WTC11 (cell line): Measurements from ENCODE around the gene STUM. TPM values are rescaled to one million over a fixed set of nuclear protein-coding genes. Genes with fewer than 3 reads are reported as not detected.

Experiments
- ATAC-seq: fragments of 200-7000 bp; cut with Tn5 transposase; 2 replicates; pipeline ENCODE4 v1.10.0; 2021; ENCODE audit warnings: mild to moderate bottlenecking, moderate library complexity
- CTCF ChIA-PET: fragments of 300-600 bp; sonication (Branson Sonifier 250); formaldehyde crosslinking; loops from one replicate; lab custom pipeline; 2021; ENCODE audit warnings: antibody characterized with exemption; lab: Charles Lee
- POLR2A ChIA-PET: fragments of 350-600 bp; sonication (Branson Sonifier 250); formaldehyde crosslinking; loops from one replicate; lab custom pipeline; 2021; ENCODE audit warnings: antibody characterized with exemption; lab: Charles Lee
- DNase-seq: peaks from one replicate; pipeline ENCODE4 v3.0.0; 2021; ENCODE audit warnings: low spot score
- H3K27ac Mint-ChIP-seq: 2 replicates; pipeline ENCODE4 v1.8.0; 2021; ENCODE audit warnings: mixed read lengths
- H3K27me3 Mint-ChIP-seq: 2 replicates; pipeline ENCODE4 v1.8.0; 2021; ENCODE audit warnings: low read depth, mild to moderate bottlenecking, moderate library complexity, mixed read lengths
- H3K36me3 Mint-ChIP-seq: 2 replicates; pipeline ENCODE4 v1.8.0; 2021; ENCODE audit warnings: mixed read lengths
- H3K4me1 Mint-ChIP-seq: 2 replicates; pipeline ENCODE4 v1.8.0; 2022; ENCODE audit warnings: mixed read lengths
- H3K4me3 Mint-ChIP-seq: 2 replicates; pipeline ENCODE4 v1.8.0; 2021; ENCODE audit warnings: mild to moderate bottlenecking, moderate library complexity, mixed read lengths
- H3K9me3 Mint-ChIP-seq: 2 replicates; pipeline ENCODE4 v1.8.0; 2021; ENCODE audit warnings: mixed read lengths
- CREM ChIP-seq: sonication (generic); formaldehyde crosslinking; IDR thresholded peaks from 2 replicates; pipeline ENCODE4 v1.8.1; 2022; ENCODE audit warnings: mild to moderate bottlenecking, missing genetic modification reagents, moderate library complexity
- ESRRA ChIP-seq: sonication (generic); formaldehyde crosslinking; IDR thresholded peaks from 2 replicates; pipeline ENCODE4 v1.8.1; 2022; ENCODE audit warnings: mild to moderate bottlenecking, missing genetic modification reagents, borderline replicate concordance
- ETV6 ChIP-seq: sonication (generic); formaldehyde crosslinking; IDR thresholded peaks from 2 replicates; pipeline ENCODE4 v1.8.1; 2022; ENCODE audit warnings: mild to moderate bottlenecking, missing genetic modification reagents
- FOXK1 ChIP-seq: sonication (generic); formaldehyde crosslinking; IDR thresholded peaks from 2 replicates; pipeline ENCODE4 v1.8.0; 2022; ENCODE audit warnings: mild to moderate bottlenecking, moderate library complexity, missing genetic modification reagents
- FOXP1 ChIP-seq: sonication (generic); formaldehyde crosslinking; IDR thresholded peaks from 2 replicates; pipeline ENCODE4 v1.8.0; 2022; ENCODE audit warnings: missing genetic modification reagents, mild to moderate bottlenecking, moderate library complexity, borderline replicate concordance
- FOXP4 ChIP-seq: sonication (generic); formaldehyde crosslinking; IDR thresholded peaks from 2 replicates; pipeline ENCODE4 v1.8.0; 2022; ENCODE audit warnings: mild to moderate bottlenecking, missing genetic modification reagents
- GRHL2 ChIP-seq: fragments of 250-450 bp; sonication (Bioruptor Pico); IDR thresholded peaks from 2 replicates; pipeline ENCODE4 v1.8.0; 2022; ENCODE audit warnings: mild to moderate bottlenecking, moderate library complexity; ENCODE audit not compliant: insufficient replicate concordance, severe bottlenecking
- IRF1 ChIP-seq: sonication (generic); formaldehyde crosslinking; IDR thresholded peaks from 2 replicates; pipeline ENCODE4 v1.8.0; 2023; ENCODE audit warnings: missing genetic modification reagents
- JUN ChIP-seq: sonication (generic); formaldehyde crosslinking; IDR thresholded peaks from 2 replicates; pipeline ENCODE4 v1.8.0; 2023; ENCODE audit warnings: mild to moderate bottlenecking, missing genetic modification reagents
- KAT7 ChIP-seq: sonication (generic); formaldehyde crosslinking; IDR thresholded peaks from 2 replicates; pipeline ENCODE4 v1.8.1; 2023; ENCODE audit warnings: missing genetic modification reagents, mild to moderate bottlenecking, borderline replicate concordance
- OVOL2 ChIP-seq: fragments of 250-450 bp; sonication (Bioruptor Pico); IDR thresholded peaks from 2 replicates; pipeline ENCODE4 v1.9.0; 2021; ENCODE audit warnings: mild to moderate bottlenecking, borderline replicate concordance
- PREB ChIP-seq: sonication (generic); formaldehyde crosslinking; IDR thresholded peaks from 2 replicates; pipeline ENCODE4 v1.8.1; 2022; ENCODE audit warnings: mild to moderate bottlenecking, missing genetic modification reagents, moderate library complexity, borderline replicate concordance
- RORB ChIP-seq: fragments of 250-450 bp; sonication (Bioruptor Pico); IDR thresholded peaks from 2 replicates; pipeline ENCODE4 v1.9.0; 2021; ENCODE audit warnings: mild to moderate bottlenecking
- SMAD3 ChIP-seq: sonication (generic); formaldehyde crosslinking; IDR thresholded peaks from 2 replicates; pipeline ENCODE4 v1.8.0; 2022; ENCODE audit warnings: missing genetic modification reagents, mild to moderate bottlenecking, borderline replicate concordance
- SMAD4 ChIP-seq: sonication (generic); formaldehyde crosslinking; IDR thresholded peaks from 2 replicates; pipeline ENCODE4 v1.8.0; 2022; ENCODE audit warnings: mild to moderate bottlenecking, missing genetic modification reagents
- STAT6 ChIP-seq: sonication (generic); formaldehyde crosslinking; conservative IDR thresholded peaks from 2 replicates; pipeline ENCODE4 v1.8.1; 2023; ENCODE audit warnings: mild to moderate bottlenecking, low read depth, missing genetic modification reagents, moderate library complexity
- ZNF219 ChIP-seq: sonication (generic); formaldehyde crosslinking; IDR thresholded peaks from 2 replicates; pipeline ENCODE4 v1.8.0; 2023; ENCODE audit warnings: missing genetic modification reagents, mild to moderate bottlenecking, borderline replicate concordance
- ZNF281 ChIP-seq: sonication (generic); formaldehyde crosslinking; IDR thresholded peaks from 2 replicates; pipeline ENCODE4 v1.8.0; 2023; ENCODE audit warnings: mild to moderate bottlenecking, missing genetic modification reagents
- ZNF396 ChIP-seq: fragments of 250-450 bp; sonication (Bioruptor Pico); IDR thresholded peaks from 2 replicates; pipeline ENCODE4 v1.8.0; 2021; ENCODE audit warnings: mild to moderate bottlenecking, moderate library complexity, borderline replicate concordance
- ZSCAN18 ChIP-seq: fragments of 250-450 bp; sonication (Bioruptor Pico); IDR thresholded peaks from 2 replicates; pipeline ENCODE4 v2.1.2; 2022; ENCODE audit warnings: mild to moderate bottlenecking, moderate library complexity
- total RNA-seq: library from RNA; stranded (reverse); gene quantifications from 3 replicates; pipeline ENCODE4 v1.2.3, GENCODE V29; 2021

Gene STUM
- total RNA-seq, 1 experiment from 2014 or later, result 2.5 TPM

GRCh38 chr1:226641671-226642231, 93.2 kb downstream of the STUM start:
- ATAC-seq (no peak), DNase-seq (no peak)
- H3K27me3 Mint-ChIP-seq, result no peaks in the 10 kb centered on the region
- ChIA-PET CTCF (interaction anchor here (2.7 kb wide), 1 partner anchor 16 kb away, joined by 18 read pairs; no protein-coding TSS in a partner anchor), POLR2A (no interaction called here)
- no peaks in the 10 kb centered on the region for H3K9me3 Mint-ChIP-seq
- no peak for TF ChIP-seq FOXP1 (CRISPR knock-in tag)
- TF ChIP-seq FOXP4 (CRISPR knock-in tag), result no peak
- no peak for TF ChIP-seq ZNF396 (CRISPR knock-in tag)
- TF ChIP-seq GRHL2 (CRISPR knock-in tag), result no peak
- no peak for TF ChIP-seq PREB (CRISPR knock-in tag)
- no peak for TF ChIP-seq KAT7
- no peak for TF ChIP-seq ESRRA (CRISPR knock-in tag)
- TF ChIP-seq RORB (CRISPR knock-in tag), result no peak
- TF ChIP-seq STAT6 (CRISPR knock-in tag), result no peak
- no peak for TF ChIP-seq ZNF281 (CRISPR knock-in tag)
- no peak for TF ChIP-seq JUN (CRISPR knock-in tag)
- no peak for TF ChIP-seq ZNF219 (CRISPR knock-in tag)
- TF ChIP-seq IRF1, result no peak
- no peak for TF ChIP-seq OVOL2 (CRISPR knock-in tag)
- TF ChIP-seq FOXK1, result no peak
- peaks cover 14% of the 10 kb centered on the region for H3K4me1 Mint-ChIP-seq
- H3K36me3 Mint-ChIP-seq, result peaks cover 2% of the 10 kb centered on the region; the same call in 1 of the 2 replicates
- no peak overlapping the region for H3K4me3 Mint-ChIP-seq
- H3K27ac Mint-ChIP-seq, result no peak overlapping the region

GRCh38 chr1:226642421-226642820, 93.9 kb downstream of the STUM start:
- H3K9me3 Mint-ChIP-seq, result no peaks in the 10 kb centered on the region
- no peaks in the 10 kb centered on the region for H3K27me3 Mint-ChIP-seq
- no peak overlapping the region for H3K4me3 Mint-ChIP-seq
- no peak overlapping the region for H3K27ac Mint-ChIP-seq
- no peak for ATAC-seq
- DNase-seq, result no peak
- ChIA-PET CTCF (interaction anchor here (1.0 to 2.7 kb wide), 3 partner anchors 16 to 186 kb away, joined by 3 to 18 read pairs (median 6); no protein-coding TSS in a partner anchor), POLR2A (no interaction called here)
- H3K4me1 Mint-ChIP-seq, result peaks cover 14% of the 10 kb centered on the region
- peaks cover 2% of the 10 kb centered on the region; the same call in 1 of the 2 replicates for H3K36me3 Mint-ChIP-seq
- no peak for TF ChIP-seq ZSCAN18 (CRISPR knock-in tag)
- TF ChIP-seq SMAD4 (CRISPR knock-in tag), result no peak
- no peak for TF ChIP-seq KAT7
- no peak for TF ChIP-seq SMAD3 (CRISPR knock-in tag)
- no peak for TF ChIP-seq ZNF396 (CRISPR knock-in tag)
- no peak for TF ChIP-seq ETV6 (CRISPR knock-in tag)
- no peak for TF ChIP-seq CREM (CRISPR knock-in tag)
